ENCODE measurements around the gene IFT27. TPM values are rescaled to one million over a fixed set of nuclear protein-coding genes. Genes with fewer than 3 reads are reported as not detected.

The IFT27 gene
- total and polyA plus RNA-seq, 2 experiments from 2014 or later, result 28.5 to 63.5 TPM

DNA sequence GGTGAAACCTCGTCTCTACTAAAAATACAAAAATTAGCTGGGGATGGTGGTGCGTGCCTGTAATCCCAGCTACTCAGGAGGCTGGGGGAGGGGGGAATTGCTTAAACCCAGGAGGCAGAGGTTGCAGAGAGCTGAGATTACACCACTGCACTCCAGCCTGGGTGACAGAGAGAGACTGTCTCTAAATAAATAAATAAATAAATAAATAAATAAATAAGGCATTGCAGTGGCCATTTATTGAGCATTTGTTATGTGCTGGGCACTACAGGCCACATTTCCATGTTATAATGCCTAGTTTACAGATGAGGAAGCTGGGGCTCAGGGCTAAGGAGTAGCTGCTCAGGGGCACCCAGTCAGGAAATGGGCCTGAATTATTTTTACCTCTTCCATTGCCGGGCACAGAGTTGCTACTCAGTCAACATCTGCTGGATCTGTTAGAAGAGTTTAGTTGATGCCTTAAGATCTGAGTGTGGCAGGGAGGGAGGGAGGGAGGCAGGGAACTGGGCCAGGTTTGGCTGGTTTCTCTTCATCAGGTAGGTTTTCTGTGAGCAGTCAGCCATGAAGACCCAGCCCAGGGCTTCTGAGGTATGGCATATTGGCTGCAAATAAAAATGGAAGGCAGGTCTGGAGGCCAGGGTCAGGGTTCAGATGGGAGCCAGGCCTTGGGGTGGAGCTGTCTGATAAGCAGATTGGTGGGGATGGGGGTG is 35.3 kb upstream of the IFT27 start:
- H3K27ac Mint-ChIP-seq, result no peak overlapping the region
- no peaks in the 10 kb centered on the region for H3F3A ChIP-seq (replicated peaks; ENCODE audit: low read depth)
- no peak overlapping the region for H3K27ac ChIP-seq (ENCODE audit: low read depth)
- H2AFZ ChIP-seq, result no peak overlapping the region
- no peaks in the 10 kb centered on the region for H3K36me3 ChIP-seq (ENCODE audit: insufficient read depth)
- no peak overlapping the region for H3K4me3 Mint-ChIP-seq
- no peak overlapping the region for H3K4me3 ChIP-seq
- no peaks in the 10 kb centered on the region for H3K36me3 Mint-ChIP-seq (ENCODE audit: low read depth)
- no peak for DNase-seq (ENCODE audit: low spot score)
- H3K27me3 ChIP-seq (ENCODE audit: insufficient read depth), result peaks cover 21% of the 10 kb centered on the region
- H3K4me1 Mint-ChIP-seq, result peaks cover 29% of the 10 kb centered on the region
- peaks cover 24% of the 10 kb centered on the region for H3K27me3 Mint-ChIP-seq (ENCODE audit: insufficient read depth, low read depth, poor library complexity)
- no peak overlapping the region for H3K4me2 ChIP-seq
- H4K20me1 ChIP-seq (replicated peaks; ENCODE audit: insufficient read depth), result no peaks in the 10 kb centered on the region
- H3K9me2 ChIP-seq (ENCODE audit: insufficient read depth), result no peaks in the 10 kb centered on the region
- no peak for ATAC-seq
- no peaks in the 10 kb centered on the region for H3K79me2 ChIP-seq (replicated peaks; ENCODE audit: insufficient read depth)
- TF ChIP-seq, protein P1, sequence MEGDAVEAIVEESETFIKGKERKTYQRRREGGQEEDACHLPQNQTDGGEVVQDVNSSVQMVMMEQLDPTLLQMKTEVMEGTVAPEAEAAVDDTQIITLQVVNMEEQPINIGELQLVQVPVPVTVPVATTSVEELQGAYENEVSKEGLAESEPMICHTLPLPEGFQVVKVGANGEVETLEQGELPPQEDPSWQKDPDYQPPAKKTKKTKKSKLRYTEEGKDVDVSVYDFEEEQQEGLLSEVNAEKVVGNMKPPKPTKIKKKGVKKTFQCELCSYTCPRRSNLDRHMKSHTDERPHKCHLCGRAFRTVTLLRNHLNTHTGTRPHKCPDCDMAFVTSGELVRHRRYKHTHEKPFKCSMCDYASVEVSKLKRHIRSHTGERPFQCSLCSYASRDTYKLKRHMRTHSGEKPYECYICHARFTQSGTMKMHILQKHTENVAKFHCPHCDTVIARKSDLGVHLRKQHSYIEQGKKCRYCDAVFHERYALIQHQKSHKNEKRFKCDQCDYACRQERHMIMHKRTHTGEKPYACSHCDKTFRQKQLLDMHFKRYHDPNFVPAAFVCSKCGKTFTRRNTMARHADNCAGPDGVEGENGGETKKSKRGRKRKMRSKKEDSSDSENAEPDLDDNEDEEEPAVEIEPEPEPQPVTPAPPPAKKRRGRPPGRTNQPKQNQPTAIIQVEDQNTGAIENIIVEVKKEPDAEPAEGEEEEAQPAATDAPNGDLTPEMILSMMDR (conservative IDR thresholded peaks at IDR 0.05; ENCODE audit: low read depth in 2 of 2), result no peak
- no peak for TF ChIP-seq POLR2AphosphoS5 (IDR thresholded peaks at IDR 0.05; ENCODE audit: low read depth)
- TF ChIP-seq EZH2 (IDR thresholded peaks at IDR 0.05; ENCODE audit: low read depth, unreplicated experiment), result no peak
- TF ChIP-seq ZNF114 (CRISPR knock-in tag; IDR thresholded peaks at IDR 0.05), result no peak
- TF ChIP-seq, protein P2, sequence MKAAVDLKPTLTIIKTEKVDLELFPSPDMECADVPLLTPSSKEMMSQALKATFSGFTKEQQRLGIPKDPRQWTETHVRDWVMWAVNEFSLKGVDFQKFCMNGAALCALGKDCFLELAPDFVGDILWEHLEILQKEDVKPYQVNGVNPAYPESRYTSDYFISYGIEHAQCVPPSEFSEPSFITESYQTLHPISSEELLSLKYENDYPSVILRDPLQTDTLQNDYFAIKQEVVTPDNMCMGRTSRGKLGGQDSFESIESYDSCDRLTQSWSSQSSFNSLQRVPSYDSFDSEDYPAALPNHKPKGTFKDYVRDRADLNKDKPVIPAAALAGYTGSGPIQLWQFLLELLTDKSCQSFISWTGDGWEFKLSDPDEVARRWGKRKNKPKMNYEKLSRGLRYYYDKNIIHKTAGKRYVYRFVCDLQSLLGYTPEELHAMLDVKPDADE (IDR thresholded peaks at IDR 0.05), result no peak
- TF ChIP-seq, protein P3, sequence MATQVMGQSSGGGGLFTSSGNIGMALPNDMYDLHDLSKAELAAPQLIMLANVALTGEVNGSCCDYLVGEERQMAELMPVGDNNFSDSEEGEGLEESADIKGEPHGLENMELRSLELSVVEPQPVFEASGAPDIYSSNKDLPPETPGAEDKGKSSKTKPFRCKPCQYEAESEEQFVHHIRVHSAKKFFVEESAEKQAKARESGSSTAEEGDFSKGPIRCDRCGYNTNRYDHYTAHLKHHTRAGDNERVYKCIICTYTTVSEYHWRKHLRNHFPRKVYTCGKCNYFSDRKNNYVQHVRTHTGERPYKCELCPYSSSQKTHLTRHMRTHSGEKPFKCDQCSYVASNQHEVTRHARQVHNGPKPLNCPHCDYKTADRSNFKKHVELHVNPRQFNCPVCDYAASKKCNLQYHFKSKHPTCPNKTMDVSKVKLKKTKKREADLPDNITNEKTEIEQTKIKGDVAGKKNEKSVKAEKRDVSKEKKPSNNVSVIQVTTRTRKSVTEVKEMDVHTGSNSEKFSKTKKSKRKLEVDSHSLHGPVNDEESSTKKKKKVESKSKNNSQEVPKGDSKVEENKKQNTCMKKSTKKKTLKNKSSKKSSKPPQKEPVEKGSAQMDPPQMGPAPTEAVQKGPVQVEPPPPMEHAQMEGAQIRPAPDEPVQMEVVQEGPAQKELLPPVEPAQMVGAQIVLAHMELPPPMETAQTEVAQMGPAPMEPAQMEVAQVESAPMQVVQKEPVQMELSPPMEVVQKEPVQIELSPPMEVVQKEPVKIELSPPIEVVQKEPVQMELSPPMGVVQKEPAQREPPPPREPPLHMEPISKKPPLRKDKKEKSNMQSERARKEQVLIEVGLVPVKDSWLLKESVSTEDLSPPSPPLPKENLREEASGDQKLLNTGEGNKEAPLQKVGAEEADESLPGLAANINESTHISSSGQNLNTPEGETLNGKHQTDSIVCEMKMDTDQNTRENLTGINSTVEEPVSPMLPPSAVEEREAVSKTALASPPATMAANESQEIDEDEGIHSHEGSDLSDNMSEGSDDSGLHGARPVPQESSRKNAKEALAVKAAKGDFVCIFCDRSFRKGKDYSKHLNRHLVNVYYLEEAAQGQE (IDR thresholded peaks at IDR 0.05; ENCODE audit: unreplicated experiment), result no peak
- no peak for TF ChIP-seq STAT1 (IDR thresholded peaks at IDR 0.05; ENCODE audit: unreplicated experiment)
- no peak for TF ChIP-seq CREB1 (CRISPR knock-in tag; IDR thresholded peaks at IDR 0.05; ENCODE audit: low read depth)
- no peak for TF ChIP-seq ZNF331 (CRISPR knock-in tag; IDR thresholded peaks at IDR 0.05; ENCODE audit: low read depth)
- no peak for TF ChIP-seq EZH2phosphoT487 (IDR thresholded peaks at IDR 0.05; ENCODE audit: unreplicated experiment)
- no peak for TF ChIP-seq JUNB (IDR thresholded peaks at IDR 0.05; ENCODE audit: unreplicated experiment)
- TF ChIP-seq NANOG (IDR thresholded peaks at IDR 0.05; ENCODE audit: borderline replicate concordance), result no peak
- TF ChIP-seq, protein P4, sequence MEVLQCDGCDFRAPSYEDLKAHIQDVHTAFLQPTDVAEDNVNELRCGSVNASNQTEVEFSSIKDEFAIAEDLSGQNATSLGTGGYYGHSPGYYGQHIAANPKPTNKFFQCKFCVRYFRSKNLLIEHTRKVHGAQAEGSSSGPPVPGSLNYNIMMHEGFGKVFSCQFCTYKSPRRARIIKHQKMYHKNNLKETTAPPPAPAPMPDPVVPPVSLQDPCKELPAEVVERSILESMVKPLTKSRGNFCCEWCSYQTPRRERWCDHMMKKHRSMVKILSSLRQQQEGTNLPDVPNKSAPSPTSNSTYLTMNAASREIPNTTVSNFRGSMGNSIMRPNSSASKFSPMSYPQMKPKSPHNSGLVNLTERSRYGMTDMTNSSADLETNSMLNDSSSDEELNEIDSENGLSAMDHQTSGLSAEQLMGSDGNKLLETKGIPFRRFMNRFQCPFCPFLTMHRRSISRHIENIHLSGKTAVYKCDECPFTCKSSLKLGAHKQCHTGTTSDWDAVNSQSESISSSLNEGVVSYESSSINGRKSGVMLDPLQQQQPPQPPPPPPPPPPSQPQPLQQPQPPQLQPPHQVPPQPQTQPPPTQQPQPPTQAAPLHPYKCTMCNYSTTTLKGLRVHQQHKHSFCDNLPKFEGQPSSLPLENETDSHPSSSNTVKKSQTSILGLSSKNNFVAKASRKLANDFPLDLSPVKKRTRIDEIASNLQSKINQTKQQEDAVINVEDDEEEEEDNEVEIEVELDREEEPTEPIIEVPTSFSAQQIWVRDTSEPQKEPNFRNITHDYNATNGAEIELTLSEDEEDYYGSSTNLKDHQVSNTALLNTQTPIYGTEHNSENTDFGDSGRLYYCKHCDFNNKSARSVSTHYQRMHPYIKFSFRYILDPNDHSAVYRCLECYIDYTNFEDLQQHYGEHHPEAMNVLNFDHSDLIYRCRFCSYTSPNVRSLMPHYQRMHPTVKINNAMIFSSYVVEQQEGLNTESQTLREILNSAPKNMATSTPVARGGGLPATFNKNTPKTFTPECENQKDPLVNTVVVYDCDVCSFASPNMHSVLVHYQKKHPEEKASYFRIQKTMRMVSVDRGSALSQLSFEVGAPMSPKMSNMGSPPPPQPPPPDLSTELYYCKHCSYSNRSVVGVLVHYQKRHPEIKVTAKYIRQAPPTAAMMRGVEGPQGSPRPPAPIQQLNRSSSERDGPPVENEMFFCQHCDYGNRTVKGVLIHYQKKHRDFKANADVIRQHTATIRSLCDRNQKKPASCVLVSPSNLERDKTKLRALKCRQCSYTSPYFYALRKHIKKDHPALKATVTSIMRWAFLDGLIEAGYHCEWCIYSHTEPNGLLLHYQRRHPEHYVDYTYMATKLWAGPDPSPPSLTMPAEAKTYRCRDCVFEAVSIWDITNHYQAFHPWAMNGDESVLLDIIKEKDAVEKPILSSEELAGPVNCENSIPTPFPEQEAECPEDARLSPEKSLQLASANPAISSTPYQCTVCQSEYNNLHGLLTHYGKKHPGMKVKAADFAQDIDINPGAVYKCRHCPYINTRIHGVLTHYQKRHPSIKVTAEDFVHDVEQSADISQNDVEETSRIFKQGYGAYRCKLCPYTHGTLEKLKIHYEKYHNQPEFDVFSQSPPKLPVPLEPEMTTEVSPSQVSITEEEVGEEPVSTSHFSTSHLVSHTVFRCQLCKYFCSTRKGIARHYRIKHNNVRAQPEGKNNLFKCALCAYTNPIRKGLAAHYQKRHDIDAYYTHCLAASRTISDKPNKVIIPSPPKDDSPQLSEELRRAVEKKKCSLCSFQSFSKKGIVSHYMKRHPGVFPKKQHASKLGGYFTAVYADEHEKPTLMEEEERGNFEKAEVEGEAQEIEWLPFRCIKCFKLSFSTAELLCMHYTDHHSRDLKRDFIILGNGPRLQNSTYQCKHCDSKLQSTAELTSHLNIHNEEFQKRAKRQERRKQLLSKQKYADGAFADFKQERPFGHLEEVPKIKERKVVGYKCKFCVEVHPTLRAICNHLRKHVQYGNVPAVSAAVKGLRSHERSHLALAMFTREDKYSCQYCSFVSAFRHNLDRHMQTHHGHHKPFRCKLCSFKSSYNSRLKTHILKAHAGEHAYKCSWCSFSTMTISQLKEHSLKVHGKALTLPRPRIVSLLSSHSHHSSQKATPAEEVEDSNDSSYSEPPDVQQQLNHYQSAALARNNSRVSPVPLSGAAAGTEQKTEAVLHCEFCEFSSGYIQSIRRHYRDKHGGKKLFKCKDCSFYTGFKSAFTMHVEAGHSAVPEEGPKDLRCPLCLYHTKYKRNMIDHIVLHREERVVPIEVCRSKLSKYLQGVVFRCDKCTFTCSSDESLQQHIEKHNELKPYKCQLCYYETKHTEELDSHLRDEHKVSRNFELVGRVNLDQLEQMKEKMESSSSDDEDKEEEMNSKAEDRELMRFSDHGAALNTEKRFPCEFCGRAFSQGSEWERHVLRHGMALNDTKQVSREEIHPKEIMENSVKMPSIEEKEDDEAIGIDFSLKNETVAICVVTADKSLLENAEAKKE (CRISPR knock-in tag; IDR thresholded peaks at IDR 0.05), result no peak
- no peaks in the 10 kb centered on the region for H3K9me3 Mint-ChIP-seq
- H3K4me1 ChIP-seq (ENCODE audit: insufficient read depth), result peaks cover 3% of the 10 kb centered on the region; the same call in 1 of the 2 replicates

Data from GM23338 (cell line).